Measurements from ENCODE around the gene DCC. TPM values are rescaled to one million over a fixed set of nuclear protein-coding genes. Genes with fewer than 3 reads are reported as not detected.

The DCC gene
- total and polyA plus RNA-seq, 2 donors from 2014 or later: 3.9 TPM; not detected in 1

DNA sequence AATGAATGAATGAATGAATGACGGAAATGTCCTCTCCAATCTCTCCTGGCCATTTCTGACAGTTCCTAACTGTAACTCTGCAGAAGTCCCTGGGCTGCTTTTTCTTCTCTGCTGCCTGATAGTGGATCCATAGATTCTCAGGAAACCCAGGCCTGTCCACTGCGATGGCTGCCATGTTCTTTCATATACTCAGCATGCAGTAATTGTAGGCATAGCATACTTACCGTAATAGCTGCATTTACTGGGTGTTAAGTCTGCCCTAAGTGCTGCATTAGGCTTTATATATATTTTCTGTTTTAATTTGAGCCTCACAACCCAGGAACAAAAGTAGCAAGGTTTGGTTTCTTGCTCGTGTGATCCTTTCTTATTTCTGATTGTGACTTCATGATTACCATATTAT lies 122.9 kb downstream of the DCC start:
- Histone ChIP-seq H3K4me1 (ENCODE audit: control insufficient read depth in 2 of 3, insufficient read depth in 2 of 3, low read depth in 1 of 3, low read length in 3 of 3) (no peaks in the 10 kb centered on the region), H3K27ac (ENCODE audit: low read depth in 2 of 2, low read length in 2 of 2) (no peak overlapping the region), H3K27me3 (ENCODE audit: control insufficient read depth, insufficient read depth, low read length) (no peaks in the 10 kb centered on the region), H3K36me3 (ENCODE audit: control insufficient read depth in 2 of 3, insufficient read depth in 3 of 3, low read length in 3 of 3) (no peaks in the 10 kb centered on the region), H3K4me3 (ENCODE audit: low read length in 3 of 3) (no peak overlapping the region), H3K9me3 (ENCODE audit: control insufficient read depth in 2 of 3, insufficient read depth in 1 of 3, low read length in 3 of 3) (no peaks in the 10 kb centered on the region), H3K9ac (ENCODE audit: low read length in 3 of 3) (no peak overlapping the region)
- intact Hi-C loops (cut with DNase I): no loop called here
- FAIRE-seq (no peak), DNase-seq (no peak)
- TF ChIP-seq, protein P1, sequence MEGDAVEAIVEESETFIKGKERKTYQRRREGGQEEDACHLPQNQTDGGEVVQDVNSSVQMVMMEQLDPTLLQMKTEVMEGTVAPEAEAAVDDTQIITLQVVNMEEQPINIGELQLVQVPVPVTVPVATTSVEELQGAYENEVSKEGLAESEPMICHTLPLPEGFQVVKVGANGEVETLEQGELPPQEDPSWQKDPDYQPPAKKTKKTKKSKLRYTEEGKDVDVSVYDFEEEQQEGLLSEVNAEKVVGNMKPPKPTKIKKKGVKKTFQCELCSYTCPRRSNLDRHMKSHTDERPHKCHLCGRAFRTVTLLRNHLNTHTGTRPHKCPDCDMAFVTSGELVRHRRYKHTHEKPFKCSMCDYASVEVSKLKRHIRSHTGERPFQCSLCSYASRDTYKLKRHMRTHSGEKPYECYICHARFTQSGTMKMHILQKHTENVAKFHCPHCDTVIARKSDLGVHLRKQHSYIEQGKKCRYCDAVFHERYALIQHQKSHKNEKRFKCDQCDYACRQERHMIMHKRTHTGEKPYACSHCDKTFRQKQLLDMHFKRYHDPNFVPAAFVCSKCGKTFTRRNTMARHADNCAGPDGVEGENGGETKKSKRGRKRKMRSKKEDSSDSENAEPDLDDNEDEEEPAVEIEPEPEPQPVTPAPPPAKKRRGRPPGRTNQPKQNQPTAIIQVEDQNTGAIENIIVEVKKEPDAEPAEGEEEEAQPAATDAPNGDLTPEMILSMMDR (IDR thresholded peaks at IDR 0.05; ENCODE audit: borderline replicate concordance, extremely low read depth, insufficient read depth): no peak

DNA sequence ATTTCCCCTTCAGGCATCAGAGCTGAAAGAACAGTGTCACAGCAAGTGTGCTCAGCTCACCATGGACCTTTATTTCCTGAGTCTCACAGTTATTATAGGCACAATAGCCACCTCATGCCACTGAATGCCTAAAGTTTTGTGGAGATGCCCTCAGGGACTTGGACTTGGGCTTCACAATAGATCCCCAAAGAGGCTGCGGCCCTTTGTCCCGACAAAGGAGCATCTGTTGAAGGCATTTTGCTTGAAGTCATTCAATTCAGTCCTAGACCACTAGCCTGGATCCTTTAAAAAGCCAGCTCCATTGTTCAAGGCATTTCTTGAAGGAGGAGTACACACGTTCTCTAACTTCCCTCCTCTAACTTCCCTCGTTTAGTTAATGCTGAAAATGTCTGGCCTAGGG lies 125.4 kb downstream of the DCC start:
- DNase-seq (no peak), FAIRE-seq (no peak)
- intact Hi-C loops (cut with DNase I): no loop called here
- Histone ChIP-seq H3K9me3 (ENCODE audit: control insufficient read depth in 2 of 3, insufficient read depth in 1 of 3, low read length in 3 of 3) (no peaks in the 10 kb centered on the region), H3K36me3 (ENCODE audit: control insufficient read depth in 2 of 3, insufficient read depth in 3 of 3, low read length in 3 of 3) (no peaks in the 10 kb centered on the region), H3K27ac (ENCODE audit: low read depth in 2 of 2, low read length in 2 of 2) (no peak overlapping the region), H3K4me3 (ENCODE audit: low read length in 3 of 3) (no peak overlapping the region), H3K27me3 (ENCODE audit: control insufficient read depth, insufficient read depth, low read length) (no peaks in the 10 kb centered on the region), H3K9ac (ENCODE audit: low read length in 3 of 3) (no peak overlapping the region), H3K4me1 (ENCODE audit: control insufficient read depth in 2 of 3, insufficient read depth in 2 of 3, low read depth in 1 of 3, low read length in 3 of 3) (no peaks in the 10 kb centered on the region)
- TF ChIP-seq, protein P1 (IDR thresholded peaks at IDR 0.05; ENCODE audit: borderline replicate concordance, extremely low read depth, insufficient read depth): no peak

DNA sequence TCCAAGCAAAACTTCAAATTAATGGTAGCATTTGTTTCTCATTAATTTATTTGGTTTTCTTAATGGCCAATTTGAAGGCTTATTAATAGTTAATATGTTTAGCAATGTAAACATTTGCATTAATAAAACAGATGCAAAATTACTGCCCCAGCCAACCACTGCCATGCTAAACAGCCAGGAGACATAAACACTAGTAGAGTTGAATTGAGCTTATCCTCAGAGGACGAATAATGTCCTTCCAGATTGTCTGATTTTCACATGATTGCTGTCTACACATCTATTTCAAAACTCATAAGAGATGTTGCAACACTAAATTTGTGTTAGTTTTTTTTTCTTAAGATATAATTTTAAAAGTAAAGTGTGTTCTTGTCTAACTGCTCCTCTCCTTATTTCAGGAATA lies 128.5 kb downstream of the DCC start:
- Histone ChIP-seq H3K27ac (ENCODE audit: low read depth in 2 of 2, low read length in 2 of 2) (no peak overlapping the region), H3K36me3 (ENCODE audit: control insufficient read depth in 2 of 3, insufficient read depth in 3 of 3, low read length in 3 of 3) (no peaks in the 10 kb centered on the region), H3K9me3 (ENCODE audit: control insufficient read depth in 2 of 3, insufficient read depth in 1 of 3, low read length in 3 of 3) (no peaks in the 10 kb centered on the region), H3K27me3 (ENCODE audit: control insufficient read depth, insufficient read depth, low read length) (no peaks in the 10 kb centered on the region), H3K4me3 (ENCODE audit: low read length in 3 of 3) (no peak overlapping the region), H3K9ac (ENCODE audit: low read length in 3 of 3) (no peak overlapping the region), H3K4me1 (ENCODE audit: control insufficient read depth in 2 of 3, insufficient read depth in 2 of 3, low read depth in 1 of 3, low read length in 3 of 3) (no peaks in the 10 kb centered on the region)
- TF ChIP-seq, protein P1 (IDR thresholded peaks at IDR 0.05; ENCODE audit: borderline replicate concordance, extremely low read depth, insufficient read depth): no peak
- FAIRE-seq: no peak
- intact Hi-C loops (cut with DNase I): no loop called here
- DNase-seq: no peak

DNA sequence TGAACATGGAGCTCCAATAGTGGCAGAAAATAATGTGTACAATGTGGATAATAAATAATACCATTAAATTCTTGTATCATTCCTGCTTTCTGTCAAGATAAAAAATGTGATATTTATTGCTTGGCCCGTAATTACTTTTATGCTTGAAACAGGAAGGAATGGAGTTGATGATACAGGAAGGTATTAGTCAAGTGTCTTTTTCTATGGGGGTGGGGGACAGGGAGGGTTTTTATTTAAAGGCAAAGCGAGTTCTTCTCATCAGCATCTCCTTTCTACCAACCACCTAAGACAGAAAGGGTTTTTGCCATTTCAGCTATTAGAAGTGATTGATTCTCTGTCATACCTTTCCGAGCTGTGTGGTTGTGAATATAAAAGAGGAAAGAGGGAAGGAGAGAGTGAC lies 135.3 kb downstream of the DCC start:
- H3K27ac ChIP-seq (ENCODE audit: low read depth in 2 of 2, low read length in 2 of 2): no peak overlapping the region
- H3K4me1 ChIP-seq (ENCODE audit: control insufficient read depth in 2 of 3, insufficient read depth in 2 of 3, low read depth in 1 of 3, low read length in 3 of 3): no peaks in the 10 kb centered on the region
- TF ChIP-seq, protein P1 (IDR thresholded peaks at IDR 0.05; ENCODE audit: borderline replicate concordance, extremely low read depth, insufficient read depth): no peak
- no peaks in the 10 kb centered on the region for H3K9me3 ChIP-seq (ENCODE audit: control insufficient read depth in 2 of 3, insufficient read depth in 1 of 3, low read length in 3 of 3)
- no peaks in the 10 kb centered on the region for H3K27me3 ChIP-seq (ENCODE audit: control insufficient read depth, insufficient read depth, low read length)
- no peak overlapping the region for H3K4me3 ChIP-seq (ENCODE audit: low read length in 3 of 3)
- intact Hi-C loops (cut with DNase I): no loop called here
- no peak for DNase-seq
- H3K36me3 ChIP-seq (ENCODE audit: control insufficient read depth in 2 of 3, insufficient read depth in 3 of 3, low read length in 3 of 3): no peaks in the 10 kb centered on the region
- FAIRE-seq: no peak
- no peak overlapping the region for H3K9ac ChIP-seq (ENCODE audit: low read length in 3 of 3)

Measured in kidney (tissue), 14 donors.